Nephron progenitor cell (in vitro differentiated cells): ENCODE data around the gene GNG13.
A peak's percentile ranks its signal among the peaks of the same experiment; 100 is the strongest.
"Not testable (repeated sequence)": the region's sequence is repeated elsewhere in the genome, so short reads cannot be mapped to it uniquely, and the experiment has no call there.

Experiments
- DNase-seq: peaks from one replicate; pipeline ENCODE4 v3.0.0; 2021
- H3K27ac Mint-ChIP-seq: 2 replicates; pipeline ENCODE4 v1.8.0; 2021; ENCODE audit warnings: mild to moderate bottlenecking, moderate library complexity, mixed read lengths
- H3K27me3 Mint-ChIP-seq: 2 replicates; pipeline ENCODE4 v1.8.0; 2021; ENCODE audit warnings: mild to moderate bottlenecking, low read depth, mixed read lengths; ENCODE audit not compliant: poor library complexity
- H3K36me3 Mint-ChIP-seq: 2 replicates; pipeline ENCODE4 v1.8.0; 2021; ENCODE audit warnings: low read depth, mixed read lengths
- H3K4me1 Mint-ChIP-seq: 2 replicates; pipeline ENCODE4 v1.8.0; 2021; ENCODE audit warnings: mixed read lengths
- H3K4me3 Mint-ChIP-seq: 2 replicates; pipeline ENCODE4 v1.8.0; 2021; ENCODE audit warnings: mild to moderate bottlenecking, moderate library complexity, mixed read lengths
- H3K9me3 Mint-ChIP-seq: 2 replicates; pipeline ENCODE4 v1.8.0; 2021; ENCODE audit warnings: mild to moderate bottlenecking, moderate library complexity, mixed read lengths
- TF ChIP-seq, protein P1 (sequence below): fragments of 200-600 bp; sonication (generic); IDR thresholded peaks from 2 replicates; pipeline ENCODE4 v1.5.0; 2021; ENCODE audit warnings: antibody characterized with exemption

GNG13 gene

DNA sequence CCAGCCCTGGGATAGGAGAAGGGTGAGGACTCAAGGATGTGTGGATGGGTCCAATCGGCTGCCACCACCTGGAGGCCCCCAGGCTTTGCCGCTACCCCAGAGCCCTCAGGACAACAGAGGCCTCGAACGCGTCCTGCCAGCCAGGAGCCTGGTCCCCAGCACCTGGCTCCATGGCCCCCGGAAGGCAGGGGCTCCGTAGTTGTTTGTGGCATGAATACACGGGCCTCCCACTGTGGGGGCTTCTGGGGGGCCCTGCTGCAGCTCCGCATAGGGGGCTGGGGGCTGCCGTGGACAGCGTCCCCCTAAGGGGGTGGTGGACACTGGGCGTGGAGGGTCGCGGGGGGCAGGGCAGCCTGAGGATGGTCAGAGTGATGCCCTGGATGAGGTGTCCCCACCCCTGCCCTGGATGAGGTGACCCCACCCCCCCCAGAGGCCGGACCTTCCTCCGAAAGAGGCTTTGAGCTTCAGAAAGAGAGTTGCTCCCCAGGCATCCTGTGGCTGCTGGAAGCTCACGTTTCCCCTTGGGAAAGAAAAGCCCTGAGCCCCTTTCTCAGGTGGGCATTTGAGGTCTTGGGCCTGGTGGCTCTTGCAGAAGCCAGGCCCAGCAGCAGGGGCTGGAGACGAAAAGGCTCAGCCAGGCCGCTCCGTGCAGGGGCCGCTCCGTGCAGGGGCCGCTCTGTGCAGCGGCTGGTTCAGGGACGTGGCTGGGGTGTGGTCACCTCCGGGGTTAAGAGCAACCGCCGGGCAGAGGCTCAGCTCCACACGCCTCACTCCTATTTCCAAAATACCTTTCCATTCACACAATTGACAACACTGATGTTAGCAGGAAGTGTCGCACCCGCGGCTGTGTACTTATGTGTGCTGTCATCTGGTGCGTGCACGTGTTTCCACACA, 40.3 kb upstream of the GNG13 start:
- H3K4me1 Mint-ChIP-seq: peaks cover 27% of the 10 kb centered on the region
- TF ChIP-seq, protein P1, sequence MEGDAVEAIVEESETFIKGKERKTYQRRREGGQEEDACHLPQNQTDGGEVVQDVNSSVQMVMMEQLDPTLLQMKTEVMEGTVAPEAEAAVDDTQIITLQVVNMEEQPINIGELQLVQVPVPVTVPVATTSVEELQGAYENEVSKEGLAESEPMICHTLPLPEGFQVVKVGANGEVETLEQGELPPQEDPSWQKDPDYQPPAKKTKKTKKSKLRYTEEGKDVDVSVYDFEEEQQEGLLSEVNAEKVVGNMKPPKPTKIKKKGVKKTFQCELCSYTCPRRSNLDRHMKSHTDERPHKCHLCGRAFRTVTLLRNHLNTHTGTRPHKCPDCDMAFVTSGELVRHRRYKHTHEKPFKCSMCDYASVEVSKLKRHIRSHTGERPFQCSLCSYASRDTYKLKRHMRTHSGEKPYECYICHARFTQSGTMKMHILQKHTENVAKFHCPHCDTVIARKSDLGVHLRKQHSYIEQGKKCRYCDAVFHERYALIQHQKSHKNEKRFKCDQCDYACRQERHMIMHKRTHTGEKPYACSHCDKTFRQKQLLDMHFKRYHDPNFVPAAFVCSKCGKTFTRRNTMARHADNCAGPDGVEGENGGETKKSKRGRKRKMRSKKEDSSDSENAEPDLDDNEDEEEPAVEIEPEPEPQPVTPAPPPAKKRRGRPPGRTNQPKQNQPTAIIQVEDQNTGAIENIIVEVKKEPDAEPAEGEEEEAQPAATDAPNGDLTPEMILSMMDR: no peak
- no peak overlapping the region for H3K4me3 Mint-ChIP-seq
- H3K27ac Mint-ChIP-seq: no peak overlapping the region
- peaks cover 5% of the 10 kb centered on the region for H3K27me3 Mint-ChIP-seq
- peaks cover 13% of the 10 kb centered on the region for H3K36me3 Mint-ChIP-seq
- H3K9me3 Mint-ChIP-seq: peaks cover 44% of the 10 kb centered on the region
- DNase-seq: no peak

DNA sequence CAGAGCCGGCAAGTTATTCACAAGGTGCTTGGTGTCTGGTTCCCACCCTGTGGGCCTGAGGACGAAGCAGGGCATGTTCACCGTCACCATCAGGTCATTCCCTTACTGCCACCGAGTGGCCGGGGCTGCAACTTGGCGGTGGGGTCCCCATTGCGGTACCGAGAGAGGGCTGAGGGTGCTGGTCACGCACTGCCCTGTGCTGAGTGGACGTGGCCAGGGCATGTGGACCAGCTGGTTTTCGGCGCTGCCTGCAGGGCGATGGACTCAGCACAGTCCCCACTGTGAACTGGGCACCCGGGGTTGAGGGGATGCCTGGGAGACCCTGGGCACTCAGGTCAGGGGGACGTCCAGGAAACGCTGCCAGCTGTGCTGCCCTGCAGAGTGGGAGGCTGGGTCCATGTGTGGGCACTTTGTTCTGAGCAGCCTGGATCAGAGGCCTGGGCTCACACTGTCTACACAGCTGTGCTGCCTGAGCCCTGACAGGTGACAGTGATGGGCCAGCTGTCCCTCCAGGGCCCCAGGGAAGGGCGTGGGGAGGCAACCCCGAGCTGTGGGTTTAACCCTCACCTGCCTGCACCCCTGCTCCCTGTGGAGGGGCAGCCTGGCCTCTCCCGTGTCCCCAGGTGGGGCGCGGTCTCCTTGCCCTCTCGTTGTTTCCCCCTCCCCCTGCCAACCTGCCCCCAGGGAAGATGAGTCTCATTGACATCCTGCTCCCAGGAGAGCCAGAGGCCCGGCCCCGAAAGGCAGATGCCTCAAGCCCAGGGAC, 39.3 kb upstream of the GNG13 start:
- H3K4me3 Mint-ChIP-seq: no peak overlapping the region
- peaks cover 5% of the 10 kb centered on the region for H3K27me3 Mint-ChIP-seq
- peaks cover 39% of the 10 kb centered on the region for H3K9me3 Mint-ChIP-seq
- no peak overlapping the region for H3K27ac Mint-ChIP-seq
- no peak for DNase-seq
- TF ChIP-seq, protein P1: no peak
- peaks cover 17% of the 10 kb centered on the region for H3K4me1 Mint-ChIP-seq
- H3K36me3 Mint-ChIP-seq: peaks cover 7% of the 10 kb centered on the region

DNA sequence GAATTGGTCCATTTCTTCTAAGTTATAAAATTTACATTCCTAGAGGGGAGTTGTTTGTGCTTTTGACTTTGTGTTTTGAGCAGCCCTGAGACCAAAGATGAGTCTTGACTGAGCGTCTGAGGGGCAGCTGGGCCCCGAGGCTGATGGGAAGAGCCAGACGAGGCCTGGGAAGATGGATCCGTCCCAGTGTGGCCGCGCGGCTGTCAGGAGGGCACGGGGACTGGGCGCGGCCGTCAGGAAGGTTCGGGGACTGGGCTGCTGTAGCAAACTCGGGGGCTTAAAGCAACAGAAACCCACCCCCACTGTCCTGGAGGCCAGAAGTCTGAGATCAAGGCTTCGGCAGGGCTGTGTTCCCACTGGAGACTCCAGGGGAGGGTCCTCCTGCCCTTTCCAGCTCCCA, 38.2 kb upstream of the GNG13 start:
- Mint-ChIP-seq H3K36me3 (peaks cover 13% of the 10 kb centered on the region), H3K9me3 (peaks cover 48% of the 10 kb centered on the region), H3K4me3 (no peak overlapping the region), H3K4me1 (peaks cover 16% of the 10 kb centered on the region), H3K27me3 (peaks cover 9% of the 10 kb centered on the region), H3K27ac (peak overlapping the region; percentile 38)
- no peak for DNase-seq
- TF ChIP-seq, protein P1: no peak

DNA sequence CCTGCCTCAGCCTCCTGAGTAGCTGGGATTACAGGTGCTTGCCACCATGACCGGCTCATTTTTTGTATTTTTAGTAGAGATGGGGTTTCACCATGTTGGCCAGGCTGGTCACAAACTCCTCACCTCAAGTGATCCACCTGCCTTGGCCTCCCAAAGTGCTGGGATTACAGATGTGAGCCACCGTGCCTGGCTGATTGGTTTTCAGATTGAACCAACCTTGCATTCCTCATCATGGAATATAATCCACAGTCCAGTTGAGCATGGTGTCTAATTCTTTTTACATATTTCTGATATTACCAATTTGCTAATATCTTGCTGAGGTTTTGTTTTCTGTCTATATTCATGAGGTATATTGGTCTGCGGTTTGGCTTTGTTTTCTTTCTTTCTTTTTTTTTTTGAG, 36.3 kb upstream of the GNG13 start:
- H3K36me3 Mint-ChIP-seq: peaks cover 13% of the 10 kb centered on the region
- peaks cover 14% of the 10 kb centered on the region for H3K27me3 Mint-ChIP-seq
- peaks cover 49% of the 10 kb centered on the region for H3K9me3 Mint-ChIP-seq
- not testable (repeated sequence) for DNase-seq, H3K4me3 Mint-ChIP-seq, H3K27ac Mint-ChIP-seq, H3K4me1 Mint-ChIP-seq

DNA sequence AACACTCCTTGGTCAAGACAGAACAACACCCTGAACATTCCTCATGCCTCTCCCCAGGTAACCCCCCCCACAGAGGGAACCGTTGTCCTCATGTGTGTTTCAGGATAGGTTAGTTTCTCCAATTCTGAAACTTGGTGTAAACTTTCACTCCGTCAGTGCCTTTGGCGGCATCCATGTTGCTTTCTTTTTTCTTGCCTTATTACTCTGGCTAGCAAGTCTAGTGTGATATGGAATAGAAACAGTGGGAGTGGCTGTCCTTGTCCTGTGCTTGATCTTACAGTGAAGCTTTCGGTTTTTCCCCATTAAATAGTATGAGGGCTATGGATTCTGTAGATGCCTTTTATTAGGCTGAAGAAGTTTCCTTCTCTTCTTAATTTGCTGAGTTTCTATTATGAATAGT, 35.7 kb upstream of the GNG13 start:
- H3K27ac Mint-ChIP-seq: no peak overlapping the region
- H3K27me3 Mint-ChIP-seq: peaks cover 14% of the 10 kb centered on the region
- H3K36me3 Mint-ChIP-seq: peaks cover 13% of the 10 kb centered on the region

GRCh38 chr16:835373-835772, 34.8 kb upstream of the GNG13 start:
- TF ChIP-seq, protein P1: no peak
- H3K9me3 Mint-ChIP-seq: peaks cover 49% of the 10 kb centered on the region
- H3K27ac Mint-ChIP-seq: no peak overlapping the region
- no peak overlapping the region for H3K4me3 Mint-ChIP-seq
- no peaks in the 10 kb centered on the region for H3K4me1 Mint-ChIP-seq
- peaks cover 14% of the 10 kb centered on the region for H3K27me3 Mint-ChIP-seq
- H3K36me3 Mint-ChIP-seq: peaks cover 13% of the 10 kb centered on the region
- no peak for DNase-seq

More for the DNA sequence above, 35.7 kb upstream of the GNG13 start:
- Mint-ChIP-seq H3K9me3 (peaks cover 49% of the 10 kb centered on the region), H3K4me1 (peaks cover 3% of the 10 kb centered on the region), H3K4me3 (no peak overlapping the region)
- TF ChIP-seq, protein P1: no peak
- DNase-seq: no peak
